HG02798 (cell line): ENCODE data around the gene RNF220.
"Not testable (repeated sequence)": the region's sequence is repeated elsewhere in the genome, so short reads cannot be mapped to it uniquely, and the experiment has no call there.

Experiments
- ATAC-seq: cut with Tn5 transposase; IDR thresholded peaks from one replicate; pipeline ENCODE4 v1.9.1; 2021; ENCODE audit warnings: mild to moderate bottlenecking; ENCODE audit not compliant: unreplicated experiment, poor library complexity

Gene RNF220

GRCh38 chr1:44544960-44545359 is 139.9 kb downstream of the RNF220 start:
- no peak for ATAC-seq

GRCh38 chr1:44545961-44546360 is 140.9 kb downstream of the RNF220 start:
- no peak for ATAC-seq

- no peak for ATAC-seq
Measured at GRCh38 chr1:44546403-44547053, 141.5 kb downstream of the RNF220 start.

- no peak for ATAC-seq
Measured at GRCh38 chr1:44547361-44547760, 142.3 kb downstream of the RNF220 start.

- no peak for ATAC-seq
Measured at GRCh38 chr1:44547837-44548236, 142.8 kb downstream of the RNF220 start.

GRCh38 chr1:44549510-44549909 is 144.5 kb downstream of the RNF220 start:
- ATAC-seq = no peak

- no peak for ATAC-seq
Measured at GRCh38 chr1:44553127-44553758, 148.2 kb downstream of the RNF220 start.

- no peak for ATAC-seq
Measured at GRCh38 chr1:44553771-44554170, 148.7 kb downstream of the RNF220 start.

GRCh38 chr1:44554706-44555105 is 149.7 kb downstream of the RNF220 start:
- no peak for ATAC-seq

GRCh38 chr1:44557778-44558177 is 152.7 kb downstream of the RNF220 start:
- no peak for ATAC-seq

- no peak for ATAC-seq
Measured at GRCh38 chr1:44558883-44559282, 153.8 kb downstream of the RNF220 start.

- ATAC-seq = no peak
Measured at GRCh38 chr1:44559330-44559729, 154.3 kb downstream of the RNF220 start.

- no peak for ATAC-seq
Measured at GRCh38 chr1:44559913-44560312, 154.9 kb downstream of the RNF220 start.

GRCh38 chr1:44560696-44561095 is 155.6 kb downstream of the RNF220 start:
- ATAC-seq = not testable (repeated sequence)

GRCh38 chr1:44565259-44565750 is 160.2 kb downstream of the RNF220 start:
- ATAC-seq = no peak

- no peak for ATAC-seq
Measured at GRCh38 chr1:44565833-44566232, 160.8 kb downstream of the RNF220 start.

GRCh38 chr1:44566281-44567046 is 161.4 kb downstream of the RNF220 start:
- ATAC-seq = no peak

- ATAC-seq = no peak
Measured at GRCh38 chr1:44568128-44568900, 163.3 kb downstream of the RNF220 start.

- ATAC-seq = no peak
Measured at GRCh38 chr1:44569491-44569890, 164.4 kb downstream of the RNF220 start.

- ATAC-seq = no peak
Measured at GRCh38 chr1:44571712-44572571, 166.9 kb downstream of the RNF220 start.
